Uterus (tissue), 4 donors: ENCODE results near the gene SRRM3. TPM values are rescaled to one million over a fixed set of nuclear protein-coding genes. Genes with fewer than 3 reads are reported as not detected.
"Not testable (repeated sequence)": the region's sequence is repeated elsewhere in the genome, so short reads cannot be mapped to it uniquely, and the experiment has no call there.

ENCODE experiments used
- DNase-seq, 2 donors: peaks; one replicate each; pipeline ENCODE4 v3.0.0-alpha.2; 2019 to 2020
- H3K27ac ChIP-seq, 2 donors: fragments of 200-600 bp; sonication (generic); 1 replicate in 1 of 2; 2 replicates in 1 of 2; pipeline ENCODE4 v1.5.1; 2016 to 2018
- H3K27me3 ChIP-seq, 2 donors: fragments of 200-600 bp; sonication (generic); one replicate each; pipeline ENCODE4 v1.5.1; 2018 to 2019; ENCODE audit warnings: control low read depth in 1 of 2
- H3K36me3 ChIP-seq, 2 donors: fragments of 200-600 bp; sonication (generic); one replicate each; pipeline ENCODE4 v1.5.1; 2019; ENCODE audit warnings: control low read depth in 1 of 2
- H3K4me1 ChIP-seq, 2 donors: fragments of 200-600 bp; sonication (generic); one replicate each; pipeline ENCODE4 v1.5.1; 2018 to 2019; ENCODE audit warnings: control low read depth in 1 of 2
- H3K4me3 ChIP-seq, 2 donors: fragments of 200-600 bp; sonication (generic); 1 replicate in 1 of 2; 2 replicates in 1 of 2; pipeline ENCODE4 v1.5.1; 2018 to 2019; ENCODE audit warnings: mild to moderate bottlenecking in 1 of 2
- H3K9me3 ChIP-seq, 2 donors: fragments of 200-600 bp; sonication (generic); one replicate each; pipeline ENCODE4 v1.5.1; 2019; ENCODE audit warnings: control low read depth in 1 of 2
- CTCF ChIP-seq, 4 experiments: fragments of 200-600 bp in 2 of 4; fragments of 450-650 bp in 2 of 4; sonication (generic) in 2 of 4; IDR thresholded peaks; one replicate each; pipeline ENCODE4 v1.5.1; 2016 to 2019; ENCODE audit warnings: antibody characterized with exemption in 4 of 4, mild to moderate bottlenecking in 2 of 4, moderate library complexity in 1 of 4
- POLR2A ChIP-seq, 2 donors: fragments of 450-650 bp; IDR thresholded peaks; one replicate each; pipeline ENCODE4 v1.6.1; 2016; ENCODE audit warnings: antibody characterized with exemption in 2 of 2, mild to moderate bottlenecking in 1 of 2, moderate library complexity in 1 of 2
- intact Hi-C: fragments of 100-400 bp; cut with DNase I; formaldehyde crosslinking; loops from one replicate; pipeline ENCODE4 v1.15.1; 2023; ENCODE audit warnings: low total_unique reads
- total RNA-seq, 4 donors: library from RNA; depleted of rRNA in 3 of 4; stranded (reverse); fragments of >200 nt in 3 of 4; gene quantifications; one replicate each; pipeline versions ENCODE4 v1.1.0 to v1.2.4, GENCODE V29; 2014 to 2023
- donor health status: DM: yes; HTN: yes; CAD: no.

The SRRM3 gene
- total RNA-seq, 4 donors from 2014 or later = 1.3 to 15.9 (median 6.0) TPM

GRCh38 chr7:76283254-76284159 is 81.8 kb downstream of the SRRM3 start:
- intact Hi-C loops = loop anchor here (10.0 kb wide), 1 partner anchor 99 kb away; no protein-coding TSS in a partner anchor
- TF ChIP-seq POLR2A (IDR thresholded peaks at IDR 0.05) = no peak
- TF ChIP-seq CTCF (IDR thresholded peaks at IDR 0.05) = no peak
- Histone ChIP-seq H3K27ac (peak overlapping the region; percentile 67 to 84), H3K9me3 (no peaks in the 10 kb centered on the region), H3K4me3 (peak overlapping the region; percentile 31 to 70), H3K36me3 (no peaks in the 10 kb centered on the region), H3K27me3 (no peaks in the 10 kb centered on the region), H3K4me1 (no peaks in the 10 kb centered on the region)
- DNase-seq = no peak

- no peak overlapping the region for H3K27ac ChIP-seq
- H3K4me3 ChIP-seq = no peak overlapping the region
- no peak for DNase-seq
- H3K9me3 ChIP-seq = no peaks in the 10 kb centered on the region
- intact Hi-C loops = loop anchor here (10.0 kb wide), 1 partner anchor 101 kb away; no protein-coding TSS in a partner anchor
- TF ChIP-seq CTCF (IDR thresholded peaks at IDR 0.05) = no peak
- no peak for TF ChIP-seq POLR2A (IDR thresholded peaks at IDR 0.05)
- no peaks in the 10 kb centered on the region for H3K27me3 ChIP-seq
- H3K36me3 ChIP-seq = no peaks in the 10 kb centered on the region
- H3K4me1 ChIP-seq = no peaks in the 10 kb centered on the region
Observed at GRCh38 chr7:76285604-76286374, 84.1 kb downstream of the SRRM3 start.

GRCh38 chr7:76286842-76287403 is 85.2 kb downstream of the SRRM3 start:
- no peaks in the 10 kb centered on the region for H3K36me3 ChIP-seq
- intact Hi-C loops = loop anchor here (10.0 kb wide), 1 partner anchor 102 kb away; no protein-coding TSS in a partner anchor
- no peaks in the 10 kb centered on the region for H3K27me3 ChIP-seq
- no peak overlapping the region for H3K27ac ChIP-seq
- H3K9me3 ChIP-seq = no peaks in the 10 kb centered on the region
- H3K4me1 ChIP-seq = peaks cover 0 to 3% of the 10 kb centered on the region in 2 donors
- DNase-seq = no peak
- TF ChIP-seq CTCF (IDR thresholded peaks at IDR 0.05) = no peak
- no peak for TF ChIP-seq POLR2A (IDR thresholded peaks at IDR 0.05)
- no peak overlapping the region for H3K4me3 ChIP-seq

GRCh38 chr7:76290847-76291350 is 89.2 kb downstream of the SRRM3 start:
- H3K36me3 ChIP-seq, H3K27me3 ChIP-seq, intact Hi-C loops, H3K9me3 ChIP-seq, DNase-seq, H3K4me3 ChIP-seq: not testable (repeated sequence)
- H3K4me1 ChIP-seq = peaks cover 6 to 18% of the 10 kb centered on the region in 2 donors
- H3K27ac ChIP-seq = peak overlapping the region; percentile 100
